OCI-LY1 (cell line): ENCODE measurements around the gene ACE.

Experiments
- CTCF ChIP-seq: fragments of 200-600 bp; sonication (generic), shearing (Covaris generic); IDR thresholded peaks from 2 replicates; pipeline ENCODE4 v1.5.1; 2017; ENCODE audit warnings: mild to moderate bottlenecking, antibody characterized with exemption, low read length, moderate library complexity, mixed read lengths
- EZH2 ChIP-seq: fragments of 200-600 bp; sonication (generic), shearing (Covaris generic); IDR thresholded peaks from 2 replicates; pipeline ENCODE4 v1.8.0; 2017; ENCODE audit warnings: borderline replicate concordance, mixed run types, mild to moderate bottlenecking, antibody characterized with exemption, low read length, moderate library complexity, mixed read lengths

- TF ChIP-seq CTCF (no peak), EZH2 (no peak)
Observed at GRCh38 chr17:63445065-63445464, 31.8 kb upstream of the ACE start.
